Mammary epithelial cell (primary cell): ENCODE measurements around the gene ZXDC.

ENCODE experiments used
- EZH2 ChIP-seq: IDR thresholded peaks from 2 replicates; pipeline ENCODE4 v1.6.1; 2012; ENCODE audit warnings: low read length, inconsistent platforms, borderline replicate concordance
- TF ChIP-seq, protein P1 (sequence below), 2 donors: IDR thresholded peaks in 1 of 2; conservative IDR thresholded peaks in 1 of 2; 2 replicates each; pipeline ENCODE4 v1.5.1; 2011 to 2012; ENCODE audit warnings: inconsistent platforms in 2 of 2, low read length in 2 of 2, mild to moderate bottlenecking in 2 of 2, control low read depth in 1 of 2, low read depth in 1 of 2; ENCODE audit not compliant: insufficient read depth in 1 of 2; ENCODE audit errors: extremely low read depth in 1 of 2

DNA sequence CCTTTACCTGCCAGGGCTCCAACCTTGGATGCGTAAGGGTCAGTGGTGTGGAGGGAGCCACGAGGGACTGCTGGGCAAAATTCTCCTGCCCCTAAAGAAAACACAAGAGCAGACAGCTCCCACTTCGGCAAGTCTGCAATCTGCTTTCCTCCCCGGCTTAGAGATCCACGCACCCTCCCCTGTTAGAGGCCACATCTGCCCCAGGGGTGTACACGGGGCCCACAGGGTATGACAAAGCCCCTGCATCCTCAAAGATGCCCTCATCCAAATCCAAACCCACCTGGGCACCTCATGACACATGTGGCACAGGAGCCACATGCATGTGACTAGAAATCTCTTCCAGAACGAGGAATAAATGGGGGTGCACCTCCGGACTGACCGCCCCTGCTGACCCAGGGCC lies 25.5 kb downstream of the ZXDC start:
- TF ChIP-seq, protein P1, sequence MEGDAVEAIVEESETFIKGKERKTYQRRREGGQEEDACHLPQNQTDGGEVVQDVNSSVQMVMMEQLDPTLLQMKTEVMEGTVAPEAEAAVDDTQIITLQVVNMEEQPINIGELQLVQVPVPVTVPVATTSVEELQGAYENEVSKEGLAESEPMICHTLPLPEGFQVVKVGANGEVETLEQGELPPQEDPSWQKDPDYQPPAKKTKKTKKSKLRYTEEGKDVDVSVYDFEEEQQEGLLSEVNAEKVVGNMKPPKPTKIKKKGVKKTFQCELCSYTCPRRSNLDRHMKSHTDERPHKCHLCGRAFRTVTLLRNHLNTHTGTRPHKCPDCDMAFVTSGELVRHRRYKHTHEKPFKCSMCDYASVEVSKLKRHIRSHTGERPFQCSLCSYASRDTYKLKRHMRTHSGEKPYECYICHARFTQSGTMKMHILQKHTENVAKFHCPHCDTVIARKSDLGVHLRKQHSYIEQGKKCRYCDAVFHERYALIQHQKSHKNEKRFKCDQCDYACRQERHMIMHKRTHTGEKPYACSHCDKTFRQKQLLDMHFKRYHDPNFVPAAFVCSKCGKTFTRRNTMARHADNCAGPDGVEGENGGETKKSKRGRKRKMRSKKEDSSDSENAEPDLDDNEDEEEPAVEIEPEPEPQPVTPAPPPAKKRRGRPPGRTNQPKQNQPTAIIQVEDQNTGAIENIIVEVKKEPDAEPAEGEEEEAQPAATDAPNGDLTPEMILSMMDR (conservative IDR thresholded peaks at IDR 0.05 in 1 of 2, IDR thresholded peaks at IDR 0.05 in 1 of 2; ENCODE audit: extremely low read depth in 1 of 2, insufficient read depth in 1 of 2, low read depth in 1 of 2, low read length in 2 of 2), result no peak
- no peak for TF ChIP-seq EZH2
